Uterus (tissue), 2 donors: ENCODE results near the gene NEDD4L.
A peak's percentile ranks its signal among the peaks of the same experiment; 100 is the strongest.

Experiments
- CTCF ChIP-seq, 4 experiments: fragments of 200-600 bp in 2 of 4; fragments of 450-650 bp in 2 of 4; sonication (generic) in 2 of 4; IDR thresholded peaks; one replicate each; pipeline ENCODE4 v1.5.1; 2016 to 2019; ENCODE audit warnings: antibody characterized with exemption in 4 of 4, mild to moderate bottlenecking in 2 of 4, moderate library complexity in 1 of 4
- POLR2A ChIP-seq, 2 donors: fragments of 450-650 bp; IDR thresholded peaks; one replicate each; pipeline ENCODE4 v1.6.1; 2016; ENCODE audit warnings: antibody characterized with exemption in 2 of 2, mild to moderate bottlenecking in 1 of 2, moderate library complexity in 1 of 2

GRCh38 chr18:58180738-58181353, 136.8 kb downstream of the NEDD4L start:
- TF ChIP-seq CTCF (IDR thresholded peaks at IDR 0.05) (peak; percentile 49 to 70 (median 66)), POLR2A (IDR thresholded peaks at IDR 0.05) (no peak)
